ENCODE measurements around the gene NCBP2. TPM values are rescaled to one million over a fixed set of nuclear protein-coding genes. Genes with fewer than 3 reads are reported as not detected.

The NCBP2 gene
- total and polyA plus RNA-seq, 2 donors (not counting 3 experiments of a cell fraction or from before 2014, with no cell fraction given) = 31.2 to 76.1 TPM

GRCh38 chr3:196901768-196902167 is 40.6 kb downstream of the NCBP2 start:
- ChIA-PET POLR2A (no interaction called here), CTCF (interaction anchor here (1.3 kb wide), 1 partner anchor 68 kb away, joined by 3 read pairs; no protein-coding TSS in a partner anchor)
- no peak for FAIRE-seq
- intact Hi-C loops (cut with micrococcal nuclease) (no loop called here), dilution Hi-C loops (cut with MboI; ENCODE audit: extremely low pct_ligation_motif_present, low sequenced_read_pairs) (no loop called here)
- no peaks in the 10 kb centered on the region for H3K9me3 ChIP-seq (replicated peaks; ENCODE audit: control insufficient read depth, insufficient read depth, low read length)
- H3K4me3 ChIP-seq (replicated peaks in 1 of 3; ENCODE audit: insufficient read depth in 1 of 3, low read depth in 1 of 3, low read length in 3 of 3) = no peak overlapping the region
- peaks cover 12 to 15% of the 10 kb centered on the region in 2 experiments for H3K36me3 ChIP-seq (ENCODE audit: control insufficient read depth in 2 of 2, extremely low read depth in 1 of 2, insufficient read depth in 2 of 2, low read length in 2 of 2)
- H4K20me1 ChIP-seq (replicated peaks; ENCODE audit: control insufficient read depth, extremely low read depth, insufficient read depth, low read length) = no peaks in the 10 kb centered on the region
- peaks cover 10% of the 10 kb centered on the region for H3K79me2 ChIP-seq (ENCODE audit: control insufficient read depth, insufficient read depth, low read length)
- DNase-seq (ENCODE audit: low read depth, low spot score) = no peak
- no peak overlapping the region for H2AFZ ChIP-seq (ENCODE audit: low read depth, low read length)
- no peak overlapping the region for H3K27ac ChIP-seq (ENCODE audit: insufficient read depth, low read depth, low read length)
- no peak overlapping the region for H3K4me2 ChIP-seq (ENCODE audit: insufficient read depth, low read length)
- no TSS peak for BruUV-seq (replicated peaks)
- no peaks in the 10 kb centered on the region for H3K9me1 ChIP-seq (replicated peaks; ENCODE audit: control insufficient read depth, extremely low read depth, insufficient read depth, low read length)
- H3K27me3 ChIP-seq (ENCODE audit: control insufficient read depth in 2 of 2, insufficient read depth in 2 of 2, low read length in 2 of 2) = no peaks in the 10 kb centered on the region
- TF ChIP-seq CTCF (IDR thresholded peaks at IDR 0.05; ENCODE audit: extremely low read depth in 1 of 2, insufficient read depth in 1 of 2, low read depth in 1 of 2, low read length in 2 of 2) = no peak
- TF ChIP-seq MAX (IDR thresholded peaks at IDR 0.05; ENCODE audit: insufficient read depth, insufficient read length) = no peak
- TF ChIP-seq EZH2 (IDR thresholded peaks at IDR 0.05; ENCODE audit: borderline replicate concordance, low read depth, low read length, severe bottlenecking) = no peak
- TF ChIP-seq GATA2 (IDR thresholded peaks at IDR 0.05; ENCODE audit: insufficient read depth, insufficient read length, low read depth, low read length) = no peak
- no peak for TF ChIP-seq POLR2AphosphoS5 (IDR thresholded peaks at IDR 0.05; ENCODE audit: insufficient read depth, low read depth, low read length)
- no peak for TF ChIP-seq FOS (IDR thresholded peaks at IDR 0.05; ENCODE audit: borderline replicate concordance, insufficient read depth, low read length)
- TF ChIP-seq JUN (IDR thresholded peaks at IDR 0.05; ENCODE audit: borderline replicate concordance, insufficient read depth, insufficient read length, low read depth) = no peak
- no peak for TF ChIP-seq MYC (IDR thresholded peaks at IDR 0.05; ENCODE audit: low read depth, low read length)
- TF ChIP-seq POLR2A (IDR thresholded peaks at IDR 0.05; ENCODE audit: low read depth, low read length) = no peak
- no peak overlapping the region for H3K9ac ChIP-seq (replicated peaks; ENCODE audit: extremely low read depth, insufficient read depth, low read length)
- no peaks in the 10 kb centered on the region for H3K4me1 ChIP-seq (ENCODE audit: control insufficient read depth, extremely low read depth, insufficient read depth, low read length)

All from endothelial cell of umbilical vein (primary cell).